ENCODE measurements around the gene ZBTB17. TPM values are rescaled to one million over a fixed set of nuclear protein-coding genes. Genes with fewer than 3 reads are reported as not detected.

The ZBTB17 gene
- 26.7 and 30.3 TPM in 2 replicates for total RNA-seq

DNA sequence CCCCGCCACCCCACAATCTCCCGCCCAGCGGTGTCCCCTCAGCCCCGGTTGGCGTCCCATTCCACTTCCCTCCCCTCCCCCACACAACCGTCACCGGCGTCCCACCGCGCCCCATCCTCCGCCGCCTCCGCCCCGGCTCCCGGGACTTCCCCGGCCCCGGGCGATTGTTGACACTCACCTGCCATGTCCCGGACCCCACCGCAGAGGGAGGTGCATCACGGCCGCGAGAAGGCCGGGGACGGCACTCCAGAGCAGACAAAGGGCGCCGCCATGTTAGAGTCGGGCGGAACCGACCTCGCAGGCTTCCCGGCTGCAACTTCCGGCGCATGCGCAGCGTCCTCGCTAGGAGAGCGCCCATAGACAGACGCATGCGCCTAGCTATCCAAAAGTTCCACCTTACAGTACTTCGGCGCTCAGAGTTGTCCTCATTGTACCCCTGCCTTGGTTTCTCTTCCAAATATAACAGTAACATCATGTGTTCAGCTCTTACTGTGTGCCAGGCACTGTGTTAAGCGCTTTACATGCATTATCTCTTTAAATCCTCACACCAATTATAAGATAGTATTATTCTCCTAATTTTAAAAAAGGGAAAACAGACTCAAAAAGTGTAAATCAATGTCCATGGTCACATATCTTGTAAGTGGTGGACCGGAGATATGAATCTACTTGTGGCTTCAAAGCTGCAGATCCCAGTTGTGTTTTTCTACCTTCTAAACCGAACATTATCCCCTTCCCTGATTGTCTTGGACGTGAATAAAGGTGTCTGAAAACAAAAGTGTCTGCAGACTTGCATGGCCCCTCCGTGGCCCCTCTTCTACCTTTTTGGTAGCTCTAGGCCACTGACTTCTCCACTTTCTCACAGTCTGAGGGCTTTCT lies at the start of gene ZBTB17:
Gene ZBTB17, minus strand, starts transcription at position 297 of the 876 bp plus-strand sequence. CDS start 27,606 bp downstream, outside the sequence.

DNA sequence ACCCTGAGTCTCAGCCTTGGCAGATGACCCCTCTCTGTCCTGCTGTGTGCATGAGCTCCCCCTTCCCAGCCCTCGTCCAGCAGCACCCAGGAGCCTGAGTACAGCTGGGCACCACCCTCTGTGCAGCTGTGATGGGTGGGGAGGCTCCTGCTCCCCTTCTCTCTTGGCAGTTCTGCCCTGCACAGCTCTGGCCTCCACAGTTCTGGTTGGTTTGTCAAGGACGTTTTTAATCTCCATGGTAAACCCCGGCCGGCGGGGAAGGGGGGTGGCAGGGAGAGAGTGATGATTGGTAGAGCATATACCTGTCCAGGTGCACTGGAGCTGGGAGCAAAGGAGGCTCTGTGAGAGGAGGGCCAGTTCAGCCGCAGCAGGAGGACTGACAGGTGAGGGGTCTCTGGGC lies 45.8 kb upstream of the ZBTB17 start, which contains the start of gene CLCNKA:
Gene CLCNKA, plus strand, starts transcription at position 356 of the 400 bp plus-strand sequence. CDS start 584 bp downstream, outside the sequence.

DNA sequence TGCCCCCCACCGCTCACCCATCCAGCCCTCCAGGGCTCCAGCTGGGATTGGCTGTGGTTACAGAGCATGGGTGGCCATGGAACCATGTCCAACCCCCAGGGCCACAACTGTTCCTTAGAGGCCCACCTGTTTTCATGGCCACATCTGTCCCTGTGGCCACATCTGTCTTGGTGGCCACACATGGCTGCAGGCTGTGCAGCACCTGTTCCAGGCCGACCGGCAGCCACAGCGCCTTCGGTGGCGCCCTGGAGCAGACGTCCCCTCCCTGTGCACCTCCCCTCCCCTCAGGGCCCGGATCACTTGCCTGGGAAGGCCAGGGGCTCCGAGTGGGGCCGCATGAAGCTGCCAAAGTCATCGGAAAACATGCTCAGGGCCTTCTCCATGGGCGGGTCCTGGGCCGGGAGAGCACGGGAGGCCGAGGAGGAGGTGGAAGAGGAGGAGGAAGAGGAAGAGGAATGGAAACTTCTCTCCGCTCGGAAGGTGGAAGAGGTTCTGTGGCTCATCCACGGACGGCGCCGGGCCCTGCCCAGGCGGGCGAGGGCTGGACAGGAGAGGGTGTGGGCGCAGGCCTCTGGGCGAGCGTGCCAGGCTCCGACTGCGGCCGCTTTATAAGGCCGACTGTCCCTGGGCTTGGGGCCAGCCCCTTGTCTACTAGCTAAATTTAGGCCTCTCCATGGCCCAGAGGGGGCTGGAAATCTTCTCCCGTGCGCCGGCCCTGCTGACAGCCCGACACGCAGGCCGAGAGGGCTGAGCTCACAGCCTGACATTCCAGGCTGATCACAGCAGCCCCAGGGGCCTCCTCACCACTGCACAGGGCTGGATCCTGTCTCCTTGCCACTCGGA lies 41.8 kb upstream of the ZBTB17 start, which contains the start of gene HSPB7:
Gene HSPB7, minus strand, starts transcription at position 583 of the 843 bp plus-strand sequence. Its CDS starts 80 bp downstream, at position 503.

Small RNA genes lying within 50 kb of the gene (small RNA-seq; reads per million reads assigned to genes)
- gene AL034555.1, result not detected
- not detected for gene AL355994.1
- not detected for gene AL355994.5

Other genes starting within 250 kb of the ZBTB17 start
- 0.13 and 0.22 TPM in 2 replicates for gene SLC25A34, start 239.8 kb downstream of the ZBTB17 start, total RNA-seq
- not detected in 2 replicates for gene TMEM82, start 233.6 kb downstream of the ZBTB17 start, total RNA-seq
- 410 and 466 TPM in 2 replicates for gene FBLIM1, start 217.3 kb downstream of the ZBTB17 start, total RNA-seq
- 1.4 and 2.3 TPM in 2 replicates for gene UQCRHL, start 168.5 kb downstream of the ZBTB17 start, total RNA-seq
- gene SPEN, start 128.4 kb downstream of the ZBTB17 start, total RNA-seq, result 51.5 and 54.0 TPM in 2 replicates
- gene SRARP, start 28.1 kb upstream of the ZBTB17 start, total RNA-seq, result not detected in 2 replicates
- not detected in 2 replicates for gene HSPB7, start 41.9 kb upstream of the ZBTB17 start, total RNA-seq
- not detected in 2 replicates for gene CLCNKA, start 45.9 kb upstream of the ZBTB17 start, total RNA-seq
- not detected in 2 replicates for gene CLCNKB, start 67.7 kb upstream of the ZBTB17 start, total RNA-seq
- gene FAM131C, start 97.5 kb upstream of the ZBTB17 start, total RNA-seq, result 0.13 and 0.22 TPM in 2 replicates
- 111 and 117 TPM in 2 replicates for gene EPHA2, start 180.0 kb upstream of the ZBTB17 start, total RNA-seq
- gene ARHGEF19, start 236.6 kb upstream of the ZBTB17 start, total RNA-seq, result 4.7 and 7.6 TPM in 2 replicates